Measurements from ENCODE around the gene TRA2A. TPM values are rescaled to one million over a fixed set of nuclear protein-coding genes. Genes with fewer than 3 reads are reported as not detected.
"Not testable (repeated sequence)": the region's sequence is repeated elsewhere in the genome, so short reads cannot be mapped to it uniquely, and the experiment has no call there.

The TRA2A gene
- total RNA-seq, 4 donors from 2014 or later: 23.7 to 54.0 (median 38.9) TPM

- Histone ChIP-seq H3K9me3 (no peaks in the 10 kb centered on the region), H3K4me1 (peaks cover 19 to 69% (median 39%) of the 10 kb centered on the region in 3 donors), H3K27ac (no peak overlapping the region), H3K4me3 (peak overlapping the region in 3 of 4 donors; percentile 88 to 97 (median 97)), H3K36me3 (peaks cover 0 to 4% (median 0%) of the 10 kb centered on the region in 3 donors), H3K27me3 (no peaks in the 10 kb centered on the region)
- intact Hi-C loops (cut with DNase I): no loop called here
- no peak for DNase-seq
- WGBS, 2 donors: 69 to 87% methylated on average over 18 of the region's 18 CpGs
- TF ChIP-seq POLR2A (IDR thresholded peaks at IDR 0.05) (no peak), CTCF (IDR thresholded peaks at IDR 0.05) (no peak)
Observed at GRCh38 chr7:23529262-23529859, 2.4 kb downstream of the TRA2A start.

GRCh38 chr7:23525611-23526010 is 6.2 kb downstream of the TRA2A start:
- H3K27ac ChIP-seq; intact Hi-C loops (cut with DNase I); H3K9me3 ChIP-seq; H3K27me3 ChIP-seq; H3K4me3 ChIP-seq; DNase-seq: not testable (repeated sequence)
- peaks cover 4 to 20% (median 5%) of the 10 kb centered on the region in 3 donors for H3K36me3 ChIP-seq
- peaks cover 16 to 86% (median 42%) of the 10 kb centered on the region in 3 donors for H3K4me1 ChIP-seq
- 79 to 84% methylated on average over 7 of the region's 7 CpGs for WGBS, 2 donors

- no peaks in the 10 kb centered on the region for H3K27me3 ChIP-seq
- 88 to 98% methylated on average over 7 of the region's 7 CpGs for WGBS, 2 donors
- H3K4me1 ChIP-seq: peaks cover 16 to 78% (median 34%) of the 10 kb centered on the region in 3 donors
Observed at GRCh38 chr7:23524473-23524872, 7.3 kb downstream of the TRA2A start.

GRCh38 chr7:23523486-23524075 is 8.2 kb downstream of the TRA2A start:
- no peaks in the 10 kb centered on the region for H3K27me3 ChIP-seq
- TF ChIP-seq POLR2A (IDR thresholded peaks at IDR 0.05) (no peak), CTCF (IDR thresholded peaks at IDR 0.05) (no peak)
- peaks cover 16 to 69% (median 25%) of the 10 kb centered on the region in 3 donors for H3K4me1 ChIP-seq
- intact Hi-C loops (cut with DNase I): no loop called here
- peaks cover 11 to 36% (median 19%) of the 10 kb centered on the region in 3 donors for H3K36me3 ChIP-seq
- no peaks in the 10 kb centered on the region for H3K9me3 ChIP-seq
- 57 to 67% methylated on average over 2 of the region's 2 CpGs for WGBS, 2 donors
- DNase-seq: no peak
- H3K27ac ChIP-seq: no peak overlapping the region
- no peak overlapping the region for H3K4me3 ChIP-seq

More at GRCh38 chr7:23524473-23524872, 7.3 kb downstream of the TRA2A start:
- intact Hi-C loops (cut with DNase I): no loop called here
- Histone ChIP-seq H3K9me3 (no peaks in the 10 kb centered on the region), H3K27ac (no peak overlapping the region), H3K4me3 (no peak overlapping the region), H3K36me3 (peaks cover 5 to 31% (median 10%) of the 10 kb centered on the region in 3 donors)
- TF ChIP-seq POLR2A (IDR thresholded peaks at IDR 0.05): no peak
- TF ChIP-seq CTCF (IDR thresholded peaks at IDR 0.05): no peak
- no peak for DNase-seq

GRCh38 chr7:23520582-23520981 is 11.2 kb downstream of the TRA2A start:
- Histone ChIP-seq H3K36me3 (peaks cover 21 to 65% (median 45%) of the 10 kb centered on the region in 3 donors), H3K4me1 (peaks cover 4 to 39% (median 15%) of the 10 kb centered on the region in 3 donors), H3K27me3 (no peaks in the 10 kb centered on the region), H3K27ac (no peak overlapping the region), H3K9me3 (no peaks in the 10 kb centered on the region), H3K4me3 (no peak overlapping the region)
- whole genome bisulfite sequencing, 2 donors: 95 to 96% methylated on average over 5 to 6 of the region's 7 CpGs
- intact Hi-C loops (cut with DNase I): no loop called here
- DNase-seq: no peak
- TF ChIP-seq CTCF (IDR thresholded peaks at IDR 0.05): no peak
- no peak for TF ChIP-seq POLR2A (IDR thresholded peaks at IDR 0.05)
